Embryonic facial prominence (tissue), 1 donor: ENCODE measurements around the gene NUP214.
"Not testable (repeated sequence)": the region's sequence is repeated elsewhere in the genome, so short reads cannot be mapped to it uniquely, and the experiment has no call there.

Source experiments
- DNase-seq: peaks from one replicate; pipeline ENCODE4 v3.0.0-alpha.2; 2016; ENCODE audit errors: extremely low spot score

The NUP214 gene

DNA sequence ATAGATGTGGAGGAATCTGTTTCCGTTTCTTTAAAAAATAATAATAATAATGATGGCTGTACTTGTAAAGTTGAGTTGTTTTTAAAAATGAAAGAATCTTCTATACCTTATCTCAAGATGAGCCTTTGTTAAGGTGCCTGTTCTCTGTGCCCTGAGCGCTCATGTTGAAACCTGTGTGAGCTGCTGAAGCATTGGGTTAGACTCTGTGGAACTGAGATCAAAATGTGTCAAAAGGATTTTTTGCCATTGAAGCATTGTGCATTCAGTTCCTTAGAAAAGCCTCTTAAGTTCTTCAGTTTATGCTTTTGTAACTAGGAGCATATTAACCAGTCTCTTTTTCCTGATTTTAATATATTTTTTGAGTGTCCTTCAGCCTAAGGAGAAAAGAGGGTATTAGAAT lies 67.7 kb downstream of the NUP214 start:
- DNase-seq: no peak

DNA sequence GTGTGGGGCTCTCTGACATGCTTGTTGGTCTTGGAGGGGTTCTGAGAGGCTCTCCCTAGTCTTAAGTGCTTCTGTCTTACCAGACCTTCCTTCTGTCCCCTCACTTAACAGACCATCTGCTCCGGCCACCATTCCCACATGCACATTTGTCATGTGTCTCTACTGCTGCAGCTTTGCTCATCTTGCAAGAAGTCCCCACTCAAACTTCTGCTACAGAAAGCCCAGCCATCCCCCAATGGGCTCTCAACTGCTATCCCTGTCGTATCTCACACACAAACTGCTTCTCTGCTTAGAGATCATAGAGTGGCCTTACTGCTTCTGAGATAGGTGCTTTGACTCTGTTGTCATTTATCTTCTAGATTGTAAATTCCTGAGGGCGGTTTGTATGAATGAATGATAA lies 69.4 kb downstream of the NUP214 start:
- no peak for DNase-seq

DNA sequence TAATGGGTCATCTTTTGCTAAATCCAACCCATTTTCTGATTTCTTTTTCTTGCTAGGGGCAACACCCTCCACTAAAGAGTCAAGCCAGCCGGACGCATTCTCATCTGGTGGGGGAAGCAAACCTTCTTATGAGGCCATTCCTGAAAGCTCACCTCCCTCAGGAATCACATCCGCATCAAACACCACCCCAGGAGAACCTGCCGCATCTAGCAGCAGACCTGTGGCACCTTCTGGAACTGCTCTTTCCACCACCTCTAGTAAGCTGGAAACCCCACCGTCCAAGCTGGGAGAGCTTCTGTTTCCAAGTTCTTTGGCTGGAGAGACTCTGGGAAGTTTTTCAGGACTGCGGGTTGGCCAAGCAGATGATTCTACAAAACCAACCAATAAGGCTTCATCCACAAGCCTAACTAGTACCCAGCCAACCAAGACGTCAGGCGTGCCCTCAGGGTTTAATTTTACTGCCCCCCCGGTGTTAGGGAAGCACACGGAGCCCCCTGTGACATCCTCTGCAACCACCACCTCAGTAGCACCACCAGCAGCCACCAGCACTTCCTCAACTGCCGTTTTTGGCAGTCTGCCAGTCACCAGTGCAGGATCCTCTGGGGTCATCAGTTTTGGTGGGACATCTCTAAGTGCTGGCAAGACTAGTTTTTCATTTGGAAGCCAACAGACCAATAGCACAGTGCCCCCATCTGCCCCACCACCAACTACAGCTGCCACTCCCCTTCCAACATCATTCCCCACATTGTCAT lies 72.0 kb downstream of the NUP214 start:
- DNase-seq: no peak

DNA sequence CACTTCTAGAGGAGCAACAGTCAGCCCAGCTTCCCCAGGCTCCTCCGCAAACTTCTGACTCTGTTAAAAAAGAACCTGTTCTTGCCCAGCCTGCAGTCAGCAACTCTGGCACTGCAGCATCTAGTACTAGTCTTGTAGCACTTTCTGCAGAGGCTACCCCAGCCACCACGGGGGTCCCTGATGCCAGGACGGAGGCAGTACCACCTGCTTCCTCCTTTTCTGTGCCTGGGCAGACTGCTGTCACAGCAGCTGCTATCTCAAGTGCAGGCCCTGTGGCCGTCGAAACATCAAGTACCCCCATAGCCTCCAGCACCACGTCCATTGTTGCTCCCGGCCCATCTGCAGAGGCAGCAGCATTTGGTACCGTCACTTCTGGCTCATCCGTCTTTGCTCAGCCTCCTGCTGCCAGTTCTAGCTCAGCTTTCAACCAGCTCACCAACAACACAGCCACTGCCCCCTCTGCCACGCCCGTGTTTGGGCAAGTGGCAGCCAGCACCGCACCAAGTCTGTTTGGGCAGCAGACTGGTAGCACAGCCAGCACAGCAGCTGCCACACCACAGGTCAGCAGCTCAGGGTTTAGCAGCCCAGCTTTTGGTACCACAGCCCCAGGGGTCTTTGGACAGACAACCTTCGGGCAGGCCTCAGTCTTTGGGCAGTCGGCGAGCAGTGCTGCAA lies 72.8 kb downstream of the NUP214 start:
- no peak for DNase-seq

DNA sequence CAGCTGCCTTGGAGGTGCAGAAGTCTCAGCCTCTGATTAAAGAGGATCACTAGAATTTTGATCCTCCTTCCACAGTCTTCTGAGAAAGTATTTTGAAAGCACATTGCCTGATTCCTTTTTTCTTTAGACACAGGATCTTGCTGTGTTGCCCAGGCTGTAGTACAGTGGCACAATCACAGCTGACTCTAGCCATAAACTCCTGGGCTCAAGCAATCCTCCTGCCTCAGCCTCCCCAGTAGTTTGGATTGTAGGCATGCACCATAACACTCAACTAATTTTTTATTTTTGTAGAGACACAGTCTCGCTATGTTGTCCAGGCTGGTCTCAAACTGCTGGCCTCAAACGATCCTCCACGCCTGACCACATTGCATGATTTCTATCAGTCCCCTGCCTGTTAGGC lies 76.5 kb downstream of the NUP214 start:
- DNase-seq: no peak

DNA sequence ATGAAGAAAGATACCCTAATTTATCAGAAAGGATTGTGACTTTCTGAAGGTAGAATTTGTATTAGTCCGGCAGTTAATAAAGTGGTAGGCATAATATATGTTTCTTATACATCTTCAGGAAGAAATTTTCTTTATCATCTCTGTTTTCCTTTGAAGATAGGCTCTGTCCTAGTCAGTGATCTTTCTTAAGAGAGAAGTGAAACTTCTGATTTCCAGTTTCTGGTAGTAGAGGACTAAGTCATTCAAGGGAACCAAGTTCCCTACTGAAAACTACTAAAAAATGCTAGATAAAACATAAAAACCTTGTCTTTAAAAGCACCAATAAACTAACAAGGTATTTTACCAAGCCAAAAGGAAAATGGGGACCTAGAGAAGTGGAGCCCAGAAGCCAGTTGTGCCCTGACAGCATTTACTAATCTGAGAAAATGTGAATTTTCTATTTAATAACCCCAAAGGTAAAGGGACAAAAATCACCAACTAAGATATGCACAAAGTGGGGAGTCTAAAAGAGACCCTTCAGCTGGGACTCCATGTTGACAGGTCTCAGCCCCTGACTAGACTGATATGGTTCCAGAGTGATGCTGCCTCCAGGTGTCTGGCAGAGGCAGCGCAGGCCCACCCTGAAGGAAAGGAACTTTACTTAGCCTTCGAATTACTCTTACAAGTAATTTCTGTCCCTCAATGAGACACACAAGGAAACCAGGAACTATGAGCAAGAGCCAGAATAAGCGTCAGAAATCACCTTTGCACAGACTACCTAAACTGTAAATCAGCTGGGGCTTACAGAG lies 78.2 kb downstream of the NUP214 start:
- no peak for DNase-seq

DNA sequence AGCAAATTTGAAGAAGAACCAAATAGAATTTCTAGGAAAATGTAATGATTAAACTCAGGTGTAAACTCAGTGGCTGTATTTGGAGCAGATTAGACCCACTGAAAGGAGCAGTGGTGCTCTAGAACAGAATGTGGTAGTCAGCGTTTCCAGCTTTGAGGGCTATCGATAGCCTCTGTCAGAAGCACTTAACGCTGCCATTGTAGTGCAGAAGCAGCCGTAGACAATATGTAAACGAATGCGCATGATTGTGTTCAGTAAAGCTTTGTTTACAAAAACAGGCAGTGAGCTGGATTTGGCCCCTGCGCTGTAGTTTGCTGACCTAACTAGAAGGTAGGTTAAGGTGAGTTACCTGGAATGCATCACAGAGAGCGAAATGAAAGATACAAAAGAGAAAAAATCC lies 78.9 kb downstream of the NUP214 start:
- no peak for DNase-seq

DNA sequence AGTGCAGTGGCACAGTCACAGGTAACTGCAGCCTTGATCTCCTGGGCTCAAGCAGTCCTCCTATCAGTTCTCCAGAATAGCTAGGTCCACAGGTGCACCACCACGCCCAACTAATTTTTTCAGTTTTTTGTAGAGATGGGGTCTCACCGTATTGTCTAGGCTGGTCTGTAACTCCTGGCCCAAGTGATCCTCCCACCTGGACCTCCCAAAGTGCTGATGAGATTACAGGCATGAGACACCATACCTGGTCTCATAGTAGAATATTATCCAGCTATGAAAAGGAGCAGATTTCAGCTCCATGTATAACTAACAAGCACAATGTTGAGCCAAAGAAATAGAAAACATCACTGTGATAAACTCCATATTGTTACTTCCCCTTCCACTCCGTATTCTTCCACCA lies 81.1 kb downstream of the NUP214 start:
- DNase-seq: no peak

DNA sequence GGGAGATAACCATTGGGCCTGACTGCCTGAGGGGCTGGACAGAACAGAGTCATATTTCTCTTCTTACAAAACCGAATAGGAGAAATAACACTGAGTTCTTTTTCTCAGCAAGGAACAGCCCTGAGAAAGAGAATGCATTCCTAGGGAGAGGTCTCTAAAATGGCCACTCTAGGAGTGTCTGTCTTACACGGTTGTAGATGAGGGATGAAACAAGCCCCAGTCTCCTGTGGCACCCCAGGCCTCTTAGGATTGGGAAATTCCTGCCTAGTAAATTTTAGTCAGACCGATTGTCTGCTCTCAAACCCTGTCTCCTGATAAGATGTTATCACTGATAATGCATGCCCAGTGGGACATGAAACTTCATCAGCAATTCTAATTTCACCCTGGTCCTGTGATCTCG lies 86.5 kb downstream of the NUP214 start:
- not testable (repeated sequence) for DNase-seq

DNA sequence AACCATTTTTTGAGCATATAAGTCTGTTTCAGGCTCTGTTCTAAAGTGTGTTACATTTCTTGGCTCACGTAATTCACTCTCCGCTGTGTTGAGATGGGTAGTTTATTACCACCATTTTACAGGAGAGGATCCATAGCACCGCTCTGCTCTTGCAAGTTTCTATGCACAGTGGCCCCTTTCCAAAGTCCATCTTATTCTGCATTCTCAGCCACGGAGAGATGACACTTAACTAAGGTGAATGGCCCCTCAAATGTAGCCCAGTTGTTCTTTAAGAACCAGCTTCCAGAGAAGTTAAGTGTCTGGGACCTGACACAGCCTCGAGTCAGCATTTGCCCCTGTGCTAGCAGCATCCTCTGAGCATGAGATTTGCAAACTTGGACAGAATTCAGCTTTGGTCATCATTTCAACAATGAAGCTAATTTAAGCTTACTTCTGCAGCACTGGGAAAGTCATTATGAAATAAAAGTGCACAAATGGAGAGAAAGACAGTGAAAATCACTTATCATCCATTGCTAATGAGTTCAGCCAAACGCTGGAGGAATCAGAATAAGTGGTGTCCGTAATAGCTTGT lies 89.0 kb downstream of the NUP214 start:
- DNase-seq: no peak

DNA sequence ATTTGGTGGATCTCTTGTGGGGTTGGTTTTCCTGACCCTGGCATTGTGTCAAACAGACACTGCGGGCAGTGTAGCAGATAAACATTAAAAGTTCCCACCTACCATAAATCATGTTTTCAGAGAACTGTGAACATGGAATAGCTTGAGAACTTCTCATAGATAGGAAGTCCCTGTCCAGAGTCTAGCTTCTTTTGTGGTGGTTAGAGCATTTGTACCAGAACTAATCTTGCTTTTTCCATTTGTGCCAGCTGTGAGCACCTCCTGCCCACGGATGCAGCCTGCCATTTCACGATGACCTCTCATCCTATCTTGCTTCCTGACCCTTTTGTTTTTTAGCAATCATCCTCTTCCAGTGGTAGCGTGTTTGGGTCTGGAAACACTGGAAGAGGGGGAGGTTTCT lies 89.5 kb downstream of the NUP214 start:
- no peak for DNase-seq

DNA sequence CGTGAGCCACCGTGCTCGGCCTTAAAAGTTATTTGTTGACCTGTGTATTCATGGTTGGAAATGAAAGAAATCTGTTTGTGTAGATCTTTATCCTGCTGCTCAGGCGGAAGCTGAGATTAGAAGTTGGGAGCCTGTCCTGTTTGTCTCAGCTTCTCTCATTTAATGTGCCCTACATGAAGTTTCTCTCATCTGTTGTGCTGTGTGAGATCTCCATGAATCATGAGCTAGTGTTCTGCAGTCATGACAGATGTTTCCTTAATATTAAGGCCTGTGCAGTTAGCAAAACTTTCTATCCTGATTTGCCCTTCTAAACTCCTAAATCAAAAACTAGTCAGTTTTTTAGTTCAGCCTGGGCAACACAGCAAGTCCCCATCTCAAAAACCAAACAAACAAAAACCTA lies 91.4 kb downstream of the NUP214 start:
- no peak for DNase-seq

DNA sequence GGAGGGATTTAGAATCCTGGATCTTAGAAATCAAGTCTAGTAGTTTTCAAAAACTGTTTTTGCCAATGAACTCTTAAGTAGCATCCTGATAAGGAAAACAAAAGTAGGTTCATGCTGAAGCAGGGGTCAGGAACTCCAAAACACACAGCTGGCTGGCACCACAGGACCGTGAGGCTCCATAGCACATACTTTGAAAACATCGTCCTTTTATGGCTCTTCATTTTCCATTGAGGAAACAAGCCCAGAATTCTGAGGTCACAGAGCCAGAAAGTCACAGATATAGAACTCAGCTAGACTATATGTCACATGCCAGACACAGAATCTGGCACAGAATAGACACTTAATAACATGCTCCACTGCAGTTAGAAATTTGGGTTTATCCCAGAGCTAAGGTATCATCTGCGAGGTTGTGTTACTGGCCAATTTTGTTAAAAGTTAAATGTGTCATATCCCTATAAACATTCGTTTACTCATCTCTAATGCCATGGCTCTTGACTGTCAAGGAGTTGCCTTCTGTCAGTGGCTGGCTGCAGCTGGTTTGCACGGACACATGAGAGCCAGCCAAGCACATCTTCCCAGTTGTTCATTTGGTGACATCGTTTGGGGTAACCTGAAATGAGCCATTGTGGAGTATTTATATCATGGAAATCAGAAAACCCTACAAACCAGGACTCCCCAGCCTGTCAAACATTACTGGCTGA lies 92.1 kb downstream of the NUP214 start:
- DNase-seq: no peak

DNA sequence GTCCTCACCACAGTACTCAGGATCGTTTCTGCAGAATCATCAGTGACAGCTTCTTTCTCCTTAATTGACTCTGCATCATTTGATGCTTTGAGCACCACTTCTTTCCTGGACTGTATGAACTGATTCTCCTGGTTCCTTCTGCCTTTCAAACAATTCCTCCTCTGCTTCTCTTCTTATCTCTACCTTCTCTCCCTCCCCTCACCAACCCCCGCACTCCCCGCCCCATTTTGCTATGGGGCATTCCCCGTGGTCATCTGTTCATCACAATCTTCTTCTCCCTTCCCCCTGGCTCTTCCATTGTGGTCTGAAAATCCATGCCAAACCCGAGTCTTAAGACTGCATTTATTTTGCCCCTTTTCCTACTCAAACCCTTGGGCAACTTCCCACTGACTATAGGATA lies 93.0 kb downstream of the NUP214 start:
- no peak for DNase-seq

DNA sequence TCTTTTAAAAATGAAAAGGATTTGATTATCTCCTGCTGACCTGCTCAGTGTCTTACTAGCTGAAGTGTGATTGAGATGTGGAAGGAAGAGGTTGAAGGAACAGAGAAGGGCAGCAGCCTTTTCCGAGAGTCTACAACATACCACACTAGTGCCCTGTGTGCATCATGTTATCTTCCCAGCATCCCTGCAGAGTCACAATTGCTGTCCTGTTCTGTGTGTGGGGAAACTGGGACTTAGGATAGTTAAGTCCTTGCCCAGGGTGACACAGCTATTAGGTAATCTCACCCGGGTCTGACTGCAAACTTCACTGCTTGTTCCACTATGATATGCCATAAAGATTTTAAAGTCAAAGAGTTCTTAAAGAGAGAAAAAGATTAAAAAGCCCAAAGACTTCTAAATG lies 95.1 kb downstream of the NUP214 start:
- no peak for DNase-seq

DNA sequence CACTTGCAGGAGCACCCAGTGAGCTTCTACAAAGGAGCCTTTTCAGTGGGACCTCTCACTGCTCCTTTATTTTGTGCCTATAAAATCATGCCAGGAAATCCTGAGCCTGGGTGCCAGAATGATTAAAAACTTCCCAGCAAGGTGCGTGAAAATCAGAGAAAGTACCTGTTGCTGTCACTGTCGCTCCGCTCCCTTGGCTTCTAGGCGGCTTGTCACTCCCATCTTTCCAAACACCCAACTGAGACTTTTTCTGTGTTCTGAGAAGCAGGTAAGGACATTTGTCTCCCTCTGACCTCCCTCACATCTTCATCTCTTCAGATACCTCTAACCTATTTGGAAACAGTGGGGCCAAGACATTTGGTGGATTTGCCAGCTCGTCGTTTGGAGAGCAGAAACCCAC lies 97.1 kb downstream of the NUP214 start:
- DNase-seq: no peak

DNA sequence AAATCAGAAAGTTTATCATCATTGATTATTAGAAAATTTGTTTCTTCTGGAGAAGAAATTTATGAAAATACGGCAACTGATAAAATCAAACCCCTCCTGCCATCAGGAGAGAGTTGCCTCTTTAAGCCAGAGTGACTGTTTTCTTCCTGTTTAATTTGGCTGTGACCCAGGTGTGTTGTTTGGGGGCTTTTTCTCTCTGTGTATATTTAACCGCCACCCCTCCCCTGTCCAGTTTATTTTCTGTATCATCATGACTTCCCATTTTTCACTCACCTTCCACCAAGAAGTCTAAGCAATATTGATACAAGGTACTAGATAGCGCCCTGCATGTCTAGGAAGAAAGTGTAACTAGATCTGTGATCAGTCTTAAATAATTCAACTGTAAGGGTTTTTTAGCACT lies 100.8 kb downstream of the NUP214 start:
- DNase-seq: no peak

DNA sequence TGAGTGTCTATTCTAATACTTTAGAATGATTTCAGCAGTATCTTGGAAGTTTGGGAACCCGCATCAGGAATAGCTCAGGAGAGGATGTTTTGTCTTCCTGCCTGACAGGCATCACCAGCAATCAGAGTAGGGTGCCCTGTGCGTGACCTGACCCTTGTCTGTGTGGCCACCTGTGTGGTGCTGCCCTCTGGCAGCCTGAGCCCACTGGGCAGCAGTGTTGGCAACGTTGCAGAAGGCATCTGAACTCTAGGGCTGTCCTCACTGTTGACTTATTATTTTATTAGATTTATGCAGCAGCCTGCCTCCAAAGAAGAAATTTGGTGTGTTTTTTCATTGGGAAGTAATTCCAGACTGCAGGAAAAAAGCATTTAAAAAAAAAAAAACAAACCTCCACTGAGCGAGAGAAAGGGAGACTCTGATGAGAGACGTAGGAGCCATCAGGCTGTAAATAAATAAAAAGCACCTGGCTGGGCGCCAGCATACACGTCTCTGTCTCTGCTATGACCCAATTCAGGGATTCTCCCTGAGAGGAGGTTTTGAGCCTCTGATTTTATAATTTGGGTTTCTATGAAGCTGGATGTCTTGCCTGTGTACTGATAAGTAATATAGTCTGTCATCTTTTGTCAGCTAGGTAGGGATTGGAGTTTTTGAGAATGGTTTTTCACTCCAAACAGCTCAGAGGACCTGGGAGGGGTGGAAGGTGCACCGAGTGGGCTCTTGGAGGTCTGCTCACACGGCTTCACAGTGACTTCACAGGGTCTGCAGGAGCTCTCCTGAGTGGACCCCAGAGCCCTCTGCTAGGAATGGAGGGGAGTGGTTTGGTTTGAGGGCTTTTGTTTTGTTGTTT lies 101.9 kb downstream of the NUP214 start:
- no peak for DNase-seq

DNA sequence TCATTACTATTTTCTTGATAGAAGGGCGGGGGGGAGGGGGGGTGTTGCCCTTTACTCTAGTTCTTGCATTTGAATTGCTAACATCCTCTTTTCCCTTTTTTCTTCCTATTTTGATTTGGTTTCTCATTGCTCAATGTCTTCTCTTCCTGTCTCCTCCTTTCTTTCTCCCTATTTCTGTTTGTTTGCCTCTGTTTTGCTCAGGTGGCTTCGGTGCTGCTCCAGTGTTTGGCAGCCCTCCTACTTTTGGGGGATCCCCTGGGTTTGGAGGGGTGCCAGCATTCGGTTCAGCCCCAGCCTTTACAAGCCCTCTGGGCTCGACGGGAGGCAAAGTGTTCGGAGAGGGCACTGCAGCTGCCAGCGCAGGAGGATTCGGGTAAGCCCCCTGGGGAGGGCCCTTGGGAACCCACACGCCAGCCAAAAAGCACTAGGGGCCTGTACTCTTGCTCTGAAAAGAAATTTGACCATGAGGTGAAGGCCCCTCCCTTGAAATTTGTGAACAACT lies 102.6 kb downstream of the NUP214 start:
- no peak for DNase-seq

DNA sequence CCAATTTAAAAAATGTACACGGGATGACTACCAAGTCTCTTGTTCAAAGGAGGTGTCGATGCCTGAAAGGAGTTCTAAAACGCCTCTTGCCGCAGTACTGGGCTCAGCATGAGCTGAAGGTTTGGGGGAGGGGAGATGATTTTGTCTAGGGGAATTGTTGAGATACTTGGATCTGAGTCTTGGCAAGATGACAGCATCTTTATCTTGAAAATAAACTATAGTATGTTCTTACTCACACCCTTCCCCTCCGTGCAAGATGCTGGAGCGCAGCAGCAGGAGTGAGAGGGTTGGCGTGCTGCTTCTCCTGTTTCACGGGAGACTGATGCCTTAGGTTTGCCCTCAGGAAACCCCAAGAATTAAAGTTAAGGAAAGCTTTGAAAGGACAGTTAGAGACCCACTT lies 103.6 kb downstream of the NUP214 start:
- no peak for DNase-seq

DNA sequence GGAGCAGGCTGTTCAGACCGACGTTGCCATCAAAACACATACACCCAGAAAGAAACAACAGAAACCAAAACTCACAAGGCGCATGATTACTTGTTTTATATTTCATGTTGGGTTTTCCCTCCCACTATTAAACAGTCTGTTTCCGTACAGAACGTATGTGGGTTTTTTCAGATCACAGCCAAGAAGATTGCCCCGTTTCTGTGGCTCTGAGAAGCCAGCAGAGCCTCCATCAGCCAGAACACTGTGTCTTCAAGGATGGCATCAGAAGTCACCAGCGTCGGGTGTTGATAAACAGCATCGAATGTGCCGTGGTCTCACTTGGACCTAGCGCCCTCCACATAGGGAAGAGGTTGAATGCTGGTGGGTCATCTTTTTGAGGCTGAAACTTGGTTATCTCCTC lies 108.2 kb downstream of the NUP214 start:
- no peak for DNase-seq
